Loucy (cell line): ENCODE results near the gene JPH4.
A peak's percentile ranks its signal among the peaks of the same experiment; 100 is the strongest.

Experiments
- H2AFZ ChIP-seq: fragments of 200-600 bp; sonication (generic); 2 replicates; pipeline ENCODE4 v1.6.0; 2016; ENCODE audit warnings: antibody characterized with exemption, mild to moderate bottlenecking, low read length, moderate library complexity
- H3F3A ChIP-seq: fragments of 200-600 bp; 2 replicates; pipeline ENCODE4 v1.6.0; 2016; ENCODE audit warnings: antibody characterized with exemption, low read depth, mild to moderate bottlenecking
- H3K27me3 ChIP-seq: fragments of 200-600 bp; sonication (generic); 2 replicates; pipeline ENCODE4 v1.6.1; 2014; ENCODE audit warnings: low read length, mild to moderate bottlenecking; ENCODE audit not compliant: insufficient read depth, poor library complexity, severe bottlenecking
- H3K36me3 ChIP-seq: fragments of 200-600 bp; sonication (generic); 2 replicates; pipeline ENCODE4 v1.6.1; 2016; ENCODE audit warnings: low read length; ENCODE audit not compliant: insufficient read depth
- H3K4me1 ChIP-seq: fragments of 200-600 bp; sonication (generic); 2 replicates; pipeline ENCODE4 v1.5.1; 2014; ENCODE audit warnings: low read length, mild to moderate bottlenecking; ENCODE audit not compliant: insufficient read depth, poor library complexity, severe bottlenecking
- H3K4me2 ChIP-seq: fragments of 200-600 bp; sonication (generic); 2 replicates; pipeline ENCODE4 v1.6.0; 2014; ENCODE audit warnings: antibody characterized with exemption, low read length, low read depth, mild to moderate bottlenecking; ENCODE audit not compliant: poor library complexity, severe bottlenecking
- H3K4me3 ChIP-seq: fragments of 200-600 bp; sonication (generic); 2 replicates; pipeline ENCODE4 v1.5.1; 2014; ENCODE audit warnings: low read length, mild to moderate bottlenecking, mixed read lengths; ENCODE audit not compliant: poor library complexity, severe bottlenecking
- H3K79me2 ChIP-seq: fragments of 200-600 bp; sonication (generic); 2 replicates; pipeline ENCODE4 v1.6.1; 2014; ENCODE audit warnings: low read length; ENCODE audit not compliant: insufficient read depth
- H3K9ac ChIP-seq: fragments of 200-600 bp; sonication (generic); 2 replicates; pipeline ENCODE4 v1.6.0; 2014; ENCODE audit warnings: mild to moderate bottlenecking, low read depth, low read length, moderate library complexity; ENCODE audit not compliant: poor library complexity, severe bottlenecking
- H3K9me2 ChIP-seq: fragments of 200-600 bp; sonication (generic); replicated peaks from 2 replicates; pipeline ENCODE4 v1.6.1; 2016; ENCODE audit warnings: low read depth, low read length, mixed read lengths
- H3K9me3 ChIP-seq: fragments of 200-600 bp; sonication (generic); 2 replicates; pipeline ENCODE4 v1.6.1; 2014; ENCODE audit warnings: mild to moderate bottlenecking, antibody characterized with exemption, low read length, low read depth; ENCODE audit not compliant: insufficient read depth
- H4K20me1 ChIP-seq: fragments of 200-600 bp; sonication (generic); 2 replicates; pipeline ENCODE4 v1.6.0; 2014; ENCODE audit warnings: antibody characterized with exemption, low read length, mild to moderate bottlenecking; ENCODE audit not compliant: insufficient read depth, poor library complexity, severe bottlenecking
- EZH2phosphoT487 ChIP-seq: fragments of 200-600 bp; IDR thresholded peaks from 2 replicates; pipeline ENCODE4 v1.6.1; 2018; ENCODE audit warnings: antibody characterized with exemption, mild to moderate bottlenecking, moderate library complexity, borderline replicate concordance
- TF ChIP-seq, protein P1 (sequence below): fragments of 200-600 bp; sonication (generic); conservative IDR thresholded peaks from 2 replicates; pipeline ENCODE4 v1.5.1; 2014; ENCODE audit warnings: mild to moderate bottlenecking, antibody characterized with exemption, low read length

Gene JPH4

DNA sequence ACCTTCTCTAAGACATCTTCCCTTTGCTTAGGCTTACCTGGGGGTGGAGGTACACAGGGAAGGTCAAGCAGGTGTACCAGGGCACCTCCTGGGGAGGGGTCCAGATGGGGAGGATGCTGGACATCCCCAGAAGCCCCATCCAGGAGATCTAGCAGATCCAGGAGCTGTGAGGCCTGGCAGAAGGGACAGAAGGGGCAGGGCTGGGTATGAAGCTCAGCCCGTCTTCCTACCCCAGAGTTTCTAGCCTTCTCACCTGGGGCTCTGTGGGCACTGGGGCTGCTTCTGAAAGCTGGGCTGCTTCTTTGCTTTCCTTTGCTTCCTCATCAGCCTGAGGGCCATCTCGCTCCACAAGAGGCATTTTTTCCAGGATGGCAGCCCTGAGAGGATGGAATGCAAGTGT is 17.3 kb downstream of the JPH4 start:
- H3K4me2 ChIP-seq = no peak overlapping the region
- peaks cover 15% of the 10 kb centered on the region for H4K20me1 ChIP-seq
- H3K9me3 ChIP-seq = no peaks in the 10 kb centered on the region
- H3K27me3 ChIP-seq = no peaks in the 10 kb centered on the region
- TF ChIP-seq EZH2phosphoT487 = no peak
- TF ChIP-seq, protein P1, sequence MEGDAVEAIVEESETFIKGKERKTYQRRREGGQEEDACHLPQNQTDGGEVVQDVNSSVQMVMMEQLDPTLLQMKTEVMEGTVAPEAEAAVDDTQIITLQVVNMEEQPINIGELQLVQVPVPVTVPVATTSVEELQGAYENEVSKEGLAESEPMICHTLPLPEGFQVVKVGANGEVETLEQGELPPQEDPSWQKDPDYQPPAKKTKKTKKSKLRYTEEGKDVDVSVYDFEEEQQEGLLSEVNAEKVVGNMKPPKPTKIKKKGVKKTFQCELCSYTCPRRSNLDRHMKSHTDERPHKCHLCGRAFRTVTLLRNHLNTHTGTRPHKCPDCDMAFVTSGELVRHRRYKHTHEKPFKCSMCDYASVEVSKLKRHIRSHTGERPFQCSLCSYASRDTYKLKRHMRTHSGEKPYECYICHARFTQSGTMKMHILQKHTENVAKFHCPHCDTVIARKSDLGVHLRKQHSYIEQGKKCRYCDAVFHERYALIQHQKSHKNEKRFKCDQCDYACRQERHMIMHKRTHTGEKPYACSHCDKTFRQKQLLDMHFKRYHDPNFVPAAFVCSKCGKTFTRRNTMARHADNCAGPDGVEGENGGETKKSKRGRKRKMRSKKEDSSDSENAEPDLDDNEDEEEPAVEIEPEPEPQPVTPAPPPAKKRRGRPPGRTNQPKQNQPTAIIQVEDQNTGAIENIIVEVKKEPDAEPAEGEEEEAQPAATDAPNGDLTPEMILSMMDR = no peak
- peaks cover 39% of the 10 kb centered on the region; the same call in 1 of the 2 replicates for H3K36me3 ChIP-seq
- H3K9me2 ChIP-seq = no peaks in the 10 kb centered on the region
- no peak overlapping the region for H2AFZ ChIP-seq
- H3F3A ChIP-seq = no peaks in the 10 kb centered on the region
- no peak overlapping the region for H3K4me3 ChIP-seq
- no peak overlapping the region for H3K9ac ChIP-seq
- peaks cover 23% of the 10 kb centered on the region; the same call in 1 of the 2 replicates for H3K79me2 ChIP-seq
- peaks cover 8% of the 10 kb centered on the region for H3K4me1 ChIP-seq

- H4K20me1 ChIP-seq = peaks cover 7% of the 10 kb centered on the region
- TF ChIP-seq EZH2phosphoT487 = no peak
- TF ChIP-seq, protein P1 = no peak
Measured at GRCh38 chr14:23559926-23560520, 18.6 kb downstream of the JPH4 start.

GRCh38 chr14:23559010-23559925 is 19.3 kb downstream of the JPH4 start:
- Histone ChIP-seq H3K4me1 (peaks cover 8% of the 10 kb centered on the region), H3K36me3 (peaks cover 24% of the 10 kb centered on the region; the same call in 1 of the 2 replicates), H3K4me2 (no peak overlapping the region), H3F3A (no peaks in the 10 kb centered on the region), H3K4me3 (no peak overlapping the region), H2AFZ (no peak overlapping the region), H3K9me2 (no peaks in the 10 kb centered on the region), H3K79me2 (peaks cover 16% of the 10 kb centered on the region; the same call in 1 of the 2 replicates), H3K27me3 (no peaks in the 10 kb centered on the region), H4K20me1 (peaks cover 7% of the 10 kb centered on the region), H3K9ac (no peak overlapping the region), H3K9me3 (no peaks in the 10 kb centered on the region)
- TF ChIP-seq EZH2phosphoT487 = no peak
- TF ChIP-seq, protein P1 = peak; percentile 98

More at GRCh38 chr14:23559926-23560520, 18.6 kb downstream of the JPH4 start:
- Histone ChIP-seq H3K9ac (no peak overlapping the region), H3K9me2 (no peaks in the 10 kb centered on the region), H3K27me3 (no peaks in the 10 kb centered on the region), H3K4me2 (no peak overlapping the region), H3K9me3 (no peaks in the 10 kb centered on the region), H3K4me3 (no peak overlapping the region), H3K79me2 (peaks cover 16% of the 10 kb centered on the region; the same call in 1 of the 2 replicates), H3K36me3 (peaks cover 32% of the 10 kb centered on the region; the same call in 1 of the 2 replicates), H3F3A (no peaks in the 10 kb centered on the region), H2AFZ (no peak overlapping the region), H3K4me1 (peaks cover 8% of the 10 kb centered on the region)
